K562 (cell line): Measurements from ENCODE around the gene SDC3.

Experiments used
- BHLHE40 ChIP-seq: IDR thresholded peaks from 2 replicates; pipeline ENCODE4 v1.6.1; 2011; ENCODE audit warnings: low read length, improper control_type of control experiment
- BRD4 ChIP-seq: fragments of 200-600 bp; sonication (generic); IDR thresholded peaks from 2 replicates; pipeline ENCODE4 v1.6.1; 2017; ENCODE audit warnings: inconsistent platforms
- CTCF ChIP-seq, 3 experiments: IDR thresholded peaks in 2 of 3; conservative IDR thresholded peaks in 1 of 3; 2 replicates each; pipeline ENCODE4 v1.5.1; 2011 to 2012; ENCODE audit warnings: low read length in 3 of 3, mild to moderate bottlenecking in 3 of 3, control low read depth in 2 of 3, improper control_type of control experiment in 1 of 3, inconsistent platforms in 1 of 3, low read depth in 1 of 3, mixed read lengths in 1 of 3, moderate library complexity in 1 of 3; ENCODE audit not compliant: insufficient read depth in 2 of 3
- DIDO1 ChIP-seq: fragments of 450-650 bp; IDR thresholded peaks from 2 replicates; pipeline ENCODE4 v1.6.1; 2016; ENCODE audit warnings: low read depth, missing biosample characterization, missing genetic modification characterization
- ZBTB1 ChIP-seq: sonication (generic); formaldehyde crosslinking; IDR thresholded peaks from 2 replicates; pipeline ENCODE4 v1.8.1; 2023; ENCODE audit warnings: missing genetic modification reagents, low read depth, mild to moderate bottlenecking, borderline replicate concordance
- ZBTB49 ChIP-seq: sonication (generic); formaldehyde crosslinking; IDR thresholded peaks from 2 replicates; pipeline ENCODE4 v1.8.0; 2022; ENCODE audit warnings: missing genetic modification reagents, mild to moderate bottlenecking, borderline replicate concordance
- ZNF224 ChIP-seq: sonication (generic); formaldehyde crosslinking; IDR thresholded peaks from 2 replicates; pipeline ENCODE4 v1.8.0; 2022; ENCODE audit warnings: mild to moderate bottlenecking, missing genetic modification reagents

- TF ChIP-seq ZNF224 (no peak), ZBTB49 (no peak), CTCF (IDR thresholded peaks at IDR 0.05 in 2 of 3, conservative IDR thresholded peaks at IDR 0.05 in 1 of 3; ENCODE audit: insufficient read depth in 2 of 3, low read depth in 1 of 3, low read length in 3 of 3) (no peak), BHLHE40 (no peak), DIDO1 (tag) (no peak), BRD4 (no peak), ZBTB1 (CRISPR knock-in tag) (no peak)
These were observed 78.7 kb downstream of the SDC3 start for GRCh38 chr1:30829889-30830288.
